SJCRH30 (cell line): ENCODE data around the gene SGTB. TPM values are rescaled to one million over a fixed set of nuclear protein-coding genes. Genes with fewer than 3 reads are reported as not detected.

Experiments
- total RNA-seq: library from RNA; depleted of rRNA; stranded (reverse); fragments of >200 nt; shearing (Covaris generic); gene quantifications from 2 replicates; pipeline ENCODE4 v1.2.3, GENCODE V29; 2014; rRNA removed

The SGTB gene
- total RNA-seq, 1 experiment from 2014 or later = 15.3 TPM

Other genes with a start within 250 kb of the SGTB start
- 6.0 and 7.2 TPM in 2 replicates for gene ADAMTS6, start 240.2 kb downstream of the SGTB start, total RNA-seq
- 85.1 and 118 TPM in 2 replicates for gene CENPK, start 158.9 kb downstream of the SGTB start, total RNA-seq
- 62.4 and 85.0 TPM in 2 replicates for gene PPWD1, start 158.8 kb downstream of the SGTB start, total RNA-seq
- 13.8 and 16.4 TPM in 2 replicates for gene TRIM23, start 97.8 kb downstream of the SGTB start, total RNA-seq
- gene SHLD3, start 97.1 kb downstream of the SGTB start, total RNA-seq = 8.9 and 9.3 TPM in 2 replicates
- gene TRAPPC13, start 97.1 kb downstream of the SGTB start, total RNA-seq = 19.1 and 19.9 TPM in 2 replicates
- 32.0 and 35.0 TPM in 2 replicates for gene NLN, start 96 bp upstream of the SGTB start, total RNA-seq
- 70.6 and 71.5 TPM in 2 replicates for gene ERBIN, start 204.5 kb upstream of the SGTB start, total RNA-seq